HFFc6 (cell line): ENCODE results near the gene C2CD5. TPM values are rescaled to one million over a fixed set of nuclear protein-coding genes. Genes with fewer than 3 reads are reported as not detected.

Source experiments
- DNase-seq: peaks from one replicate; pipeline ENCODE4 v3.0.0-alpha.2; 2018
- H3K27ac Mint-ChIP-seq: 2 replicates; pipeline ENCODE4 v1.8.0; 2020; ENCODE audit warnings: mild to moderate bottlenecking, mixed read lengths
- H3K27me3 Mint-ChIP-seq: 2 replicates; pipeline ENCODE4 v1.8.0; 2021; ENCODE audit warnings: mild to moderate bottlenecking, moderate library complexity, mixed read lengths; ENCODE audit not compliant: insufficient read depth
- H3K36me3 Mint-ChIP-seq: 2 replicates; pipeline ENCODE4 v1.8.0; 2021; ENCODE audit warnings: low read depth, mixed read lengths
- H3K4me1 Mint-ChIP-seq: 2 replicates; pipeline ENCODE4 v1.8.0; 2020; ENCODE audit warnings: low read depth, mixed read lengths
- H3K4me3 Mint-ChIP-seq: 2 replicates; pipeline ENCODE4 v1.8.0; 2020; ENCODE audit warnings: mild to moderate bottlenecking, moderate library complexity, mixed read lengths
- H3K9me3 Mint-ChIP-seq: 2 replicates; pipeline ENCODE4 v1.8.0; 2020; ENCODE audit warnings: mild to moderate bottlenecking, mixed read lengths
- total RNA-seq, 6 experiments: library from RNA; stranded (reverse); fragmentation: NEBNext Ultra II Directional; extraction: Animal tissue kit (Norgen Biotek cat#: 25700); gene quantifications; 2 replicates in 1 of 6; 3 replicates in 5 of 6; pipeline ENCODE4 v1.2.3, GENCODE V29; 2021
- TF ChIP-seq, protein P1 (sequence below): fragments of 200-600 bp; sonication (generic); IDR thresholded peaks from 2 replicates; pipeline ENCODE4 v1.5.0; 2021; ENCODE audit warnings: antibody characterized with exemption, mild to moderate bottlenecking

C2CD5 gene
- total RNA-seq, 6 experiments from 2014 or later: 17.7 to 23.1 (median 20.7) TPM

- no peaks in the 10 kb centered on the region for H3K4me1 Mint-ChIP-seq
- TF ChIP-seq, protein P1, sequence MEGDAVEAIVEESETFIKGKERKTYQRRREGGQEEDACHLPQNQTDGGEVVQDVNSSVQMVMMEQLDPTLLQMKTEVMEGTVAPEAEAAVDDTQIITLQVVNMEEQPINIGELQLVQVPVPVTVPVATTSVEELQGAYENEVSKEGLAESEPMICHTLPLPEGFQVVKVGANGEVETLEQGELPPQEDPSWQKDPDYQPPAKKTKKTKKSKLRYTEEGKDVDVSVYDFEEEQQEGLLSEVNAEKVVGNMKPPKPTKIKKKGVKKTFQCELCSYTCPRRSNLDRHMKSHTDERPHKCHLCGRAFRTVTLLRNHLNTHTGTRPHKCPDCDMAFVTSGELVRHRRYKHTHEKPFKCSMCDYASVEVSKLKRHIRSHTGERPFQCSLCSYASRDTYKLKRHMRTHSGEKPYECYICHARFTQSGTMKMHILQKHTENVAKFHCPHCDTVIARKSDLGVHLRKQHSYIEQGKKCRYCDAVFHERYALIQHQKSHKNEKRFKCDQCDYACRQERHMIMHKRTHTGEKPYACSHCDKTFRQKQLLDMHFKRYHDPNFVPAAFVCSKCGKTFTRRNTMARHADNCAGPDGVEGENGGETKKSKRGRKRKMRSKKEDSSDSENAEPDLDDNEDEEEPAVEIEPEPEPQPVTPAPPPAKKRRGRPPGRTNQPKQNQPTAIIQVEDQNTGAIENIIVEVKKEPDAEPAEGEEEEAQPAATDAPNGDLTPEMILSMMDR: no peak
- no peaks in the 10 kb centered on the region for H3K36me3 Mint-ChIP-seq
- no peaks in the 10 kb centered on the region for H3K9me3 Mint-ChIP-seq
- no peak for DNase-seq
- peaks cover 3% of the 10 kb centered on the region for H3K27me3 Mint-ChIP-seq
- no peak overlapping the region for H3K27ac Mint-ChIP-seq
- H3K4me3 Mint-ChIP-seq: no peak overlapping the region
Measured at GRCh38 chr12:22408610-22409376, 135.5 kb downstream of the C2CD5 start.

- Mint-ChIP-seq H3K4me3 (no peak overlapping the region), H3K4me1 (no peaks in the 10 kb centered on the region), H3K27me3 (peaks cover 3% of the 10 kb centered on the region), H3K9me3 (no peaks in the 10 kb centered on the region), H3K36me3 (no peaks in the 10 kb centered on the region), H3K27ac (no peak overlapping the region)
- DNase-seq: no peak
- TF ChIP-seq, protein P1: no peak
Measured at GRCh38 chr12:22407397-22407796, 136.9 kb downstream of the C2CD5 start.

DNA sequence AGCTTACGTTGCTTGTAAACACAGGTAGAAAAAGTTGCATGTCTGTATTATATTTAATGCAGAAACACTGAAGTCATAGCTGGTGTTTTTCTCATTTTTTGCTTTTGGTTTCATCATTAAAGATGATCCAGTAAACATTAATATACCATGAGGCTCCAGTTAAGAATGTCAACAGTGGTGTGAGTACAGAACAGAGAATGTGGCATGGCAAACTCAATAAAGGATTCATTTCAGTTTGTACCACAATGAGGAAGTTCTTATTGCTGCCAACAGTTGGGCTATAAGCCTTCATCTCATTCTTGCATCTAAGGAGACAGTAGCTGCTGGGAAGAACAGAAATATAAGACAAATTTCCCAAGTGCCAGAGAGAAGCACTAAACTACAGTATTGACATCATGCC is 137.7 kb downstream of the C2CD5 start:
- no peak overlapping the region for H3K27ac Mint-ChIP-seq
- TF ChIP-seq, protein P1: no peak
- no peaks in the 10 kb centered on the region for H3K4me1 Mint-ChIP-seq
- H3K36me3 Mint-ChIP-seq: no peaks in the 10 kb centered on the region
- H3K27me3 Mint-ChIP-seq: peaks cover 3% of the 10 kb centered on the region
- DNase-seq: no peak
- H3K4me3 Mint-ChIP-seq: no peak overlapping the region
- H3K9me3 Mint-ChIP-seq: no peaks in the 10 kb centered on the region

- H3K36me3 Mint-ChIP-seq: no peaks in the 10 kb centered on the region
- TF ChIP-seq, protein P1: no peak
- H3K27me3 Mint-ChIP-seq: peaks cover 1% of the 10 kb centered on the region; the same call in 1 of the 2 replicates
- H3K27ac Mint-ChIP-seq: no peak overlapping the region
- H3K4me3 Mint-ChIP-seq: no peak overlapping the region
- no peaks in the 10 kb centered on the region for H3K4me1 Mint-ChIP-seq
- H3K9me3 Mint-ChIP-seq: no peaks in the 10 kb centered on the region
- DNase-seq: no peak
Measured at GRCh38 chr12:22399464-22400180, 144.7 kb downstream of the C2CD5 start.

Other genes with a start within 250 kb of the C2CD5 start
- not detected for gene ST8SIA1, start 209.8 kb downstream of the C2CD5 start, total RNA-seq
- 10 to 100 TPM; 23.7 to 33.8 (median 28.5) TPM for gene ETNK1, start 80.6 kb upstream of the C2CD5 start, total RNA-seq